H7 (cell line): ENCODE results near the gene IPO9. TPM values are rescaled to one million over a fixed set of nuclear protein-coding genes. Genes with fewer than 3 reads are reported as not detected.
A peak's percentile ranks its signal among the peaks of the same experiment; 100 is the strongest.

Experiments
- DNase-seq: peaks from one replicate; pipeline ENCODE4 v3.0.0; 2012
- H3K27me3 ChIP-seq: 2 replicates; pipeline ENCODE4 v1.6.0; 2011; ENCODE audit warnings: mild to moderate bottlenecking, low read length; ENCODE audit not compliant: control insufficient read depth, insufficient read depth
- H3K36me3 ChIP-seq: replicated peaks from 2 replicates; pipeline ENCODE4 v1.5.1; 2011; ENCODE audit warnings: low read length; ENCODE audit not compliant: control insufficient read depth, insufficient read depth
- H3K4me3 ChIP-seq: 2 replicates; pipeline ENCODE4 v1.5.1; 2011; ENCODE audit warnings: low read depth, mild to moderate bottlenecking, control low read depth, low read length, moderate library complexity; ENCODE audit not compliant: insufficient read depth
- total RNA-seq: library from RNA; depleted of rRNA; stranded (reverse); fragments of >200 nt; shearing (Covaris generic); gene quantifications from 2 replicates; pipeline ENCODE4 v1.2.3, GENCODE V29; 2014

The IPO9 gene
- total RNA-seq, 1 experiment from 2014 or later: 57.6 TPM

DNA sequence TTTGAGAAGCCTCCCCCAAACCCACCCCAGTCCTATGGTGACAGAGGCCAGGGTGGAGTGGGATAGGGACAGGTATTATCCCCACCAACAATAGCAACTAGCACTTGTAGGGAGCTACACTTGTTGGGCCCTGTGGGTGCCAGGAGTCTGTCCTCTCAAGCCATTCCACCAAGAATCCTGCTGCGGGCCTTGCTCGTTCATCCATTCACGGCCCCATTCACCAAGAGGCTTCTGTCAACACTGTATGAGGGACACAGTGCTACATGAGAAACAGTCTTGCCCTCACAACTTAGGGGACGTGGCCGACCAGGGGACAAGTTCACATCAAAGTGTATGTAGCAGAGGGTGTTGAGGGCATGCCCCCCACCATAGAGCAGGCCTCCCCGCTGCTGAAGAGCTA, 78.7 kb downstream of the IPO9 start:
- no peak for DNase-seq
- Histone ChIP-seq H3K27me3 (0 out of 2 replicates have a peak, but pooled peaks cover 2% of the 10 kb centered on the region), H3K36me3 (no peaks in the 10 kb centered on the region), H3K4me3 (no peak overlapping the region)

DNA sequence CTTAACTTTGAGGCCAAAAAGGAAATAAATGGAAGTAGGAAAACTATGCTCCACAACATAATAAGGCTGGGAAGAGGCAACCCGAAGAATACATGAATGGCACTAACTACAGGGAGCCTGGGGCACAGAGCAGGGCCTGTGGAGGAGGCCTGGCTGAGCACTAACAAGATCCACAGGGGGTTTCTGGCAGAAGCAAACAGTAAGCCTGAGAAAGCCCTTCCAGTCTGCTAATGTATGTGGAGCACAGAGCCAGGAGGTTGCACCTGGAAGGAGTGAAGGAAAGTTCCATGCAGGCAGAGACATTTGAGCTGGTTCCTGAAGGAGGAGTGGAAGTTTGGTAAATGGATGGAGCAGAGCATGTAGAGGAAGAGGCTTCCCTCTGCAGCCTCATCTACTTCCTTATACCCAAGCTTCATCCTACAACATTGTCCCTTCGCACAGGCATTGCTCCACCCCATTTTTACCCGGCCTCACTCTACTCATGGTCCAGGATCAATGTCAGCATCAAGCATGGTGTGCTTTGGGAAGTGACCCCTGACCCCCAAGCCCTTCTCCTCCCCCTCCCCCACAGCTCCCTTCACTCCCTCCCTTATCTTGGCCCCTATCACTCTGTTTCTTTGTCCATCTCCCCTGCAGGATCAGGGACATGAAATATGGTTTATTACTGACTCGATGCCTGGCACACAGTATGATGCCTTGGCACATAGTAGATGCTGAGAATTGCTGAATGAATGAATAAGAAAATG, 83.0 kb downstream of the IPO9 start:
- H3K36me3 ChIP-seq: no peaks in the 10 kb centered on the region
- peak; percentile 66 for DNase-seq
- 0 out of 2 replicates have a peak, but pooled peaks cover 2% of the 10 kb centered on the region for H3K27me3 ChIP-seq
- H3K4me3 ChIP-seq: no peak overlapping the region

DNA sequence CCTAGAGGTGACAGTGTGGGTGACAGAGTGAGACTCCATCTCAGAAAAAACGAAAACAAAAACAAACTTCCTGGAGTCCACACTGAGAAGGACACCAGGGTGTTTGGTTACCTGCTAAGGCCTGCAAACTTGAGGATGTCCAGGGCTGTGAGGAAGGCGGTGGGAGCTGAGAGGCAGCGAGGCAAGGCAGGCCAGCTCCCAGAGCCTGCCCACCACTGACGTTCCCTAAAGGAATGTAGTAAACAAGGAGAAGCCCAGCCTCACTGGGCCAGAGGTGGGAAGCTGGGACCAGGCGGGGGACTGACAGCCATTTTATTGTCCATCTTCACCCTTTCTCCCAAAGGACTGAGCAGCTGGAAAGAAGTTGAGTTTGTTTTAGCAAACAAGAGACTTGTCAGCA, 83.9 kb downstream of the IPO9 start:
- 0 out of 2 replicates have a peak, but pooled peaks cover 2% of the 10 kb centered on the region for H3K27me3 ChIP-seq
- DNase-seq: peak; percentile 32
- no peaks in the 10 kb centered on the region for H3K36me3 ChIP-seq
- no peak overlapping the region for H3K4me3 ChIP-seq

DNA sequence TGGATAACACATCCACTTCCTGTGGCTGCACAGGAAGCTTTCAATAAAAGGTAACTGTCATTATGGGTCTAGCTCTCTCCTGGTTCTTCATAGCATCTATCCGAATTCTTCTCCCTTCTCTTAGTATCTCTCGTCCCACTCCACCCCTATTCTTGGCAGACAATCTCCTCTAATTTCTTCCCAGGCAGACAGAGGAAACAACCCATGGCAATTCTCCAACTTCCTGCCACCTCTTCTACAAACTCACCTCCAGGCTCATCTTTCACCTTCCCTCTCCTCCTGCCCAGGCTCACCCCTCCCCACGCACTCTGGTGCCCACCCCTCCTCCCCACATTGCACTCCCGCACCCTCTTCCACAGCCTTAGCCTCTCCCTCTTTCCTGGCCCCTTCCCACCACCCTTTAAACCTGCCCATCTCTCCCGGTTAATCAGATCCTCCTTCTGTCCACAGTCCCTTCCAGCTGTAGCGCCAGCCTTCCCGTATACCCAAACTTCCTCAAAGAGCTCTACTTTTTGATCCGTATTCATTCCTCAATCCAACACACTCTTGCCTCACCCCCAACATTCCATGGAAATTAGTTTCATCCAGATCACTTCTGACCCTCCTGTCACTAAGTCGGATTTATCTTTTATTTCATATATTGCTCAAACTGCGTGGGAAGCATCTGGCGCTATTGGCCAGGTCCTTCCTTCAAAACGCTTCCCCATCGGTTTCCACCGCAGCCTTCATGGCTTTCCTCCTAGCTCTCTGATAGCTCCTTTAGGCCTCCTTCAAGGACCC, 85.7 kb downstream of the IPO9 start:
- peak; percentile 14 for DNase-seq
- no peak overlapping the region for H3K4me3 ChIP-seq
- H3K36me3 ChIP-seq: no peaks in the 10 kb centered on the region
- no peaks in the 10 kb centered on the region; the same call in 1 of the 2 replicates for H3K27me3 ChIP-seq

DNA sequence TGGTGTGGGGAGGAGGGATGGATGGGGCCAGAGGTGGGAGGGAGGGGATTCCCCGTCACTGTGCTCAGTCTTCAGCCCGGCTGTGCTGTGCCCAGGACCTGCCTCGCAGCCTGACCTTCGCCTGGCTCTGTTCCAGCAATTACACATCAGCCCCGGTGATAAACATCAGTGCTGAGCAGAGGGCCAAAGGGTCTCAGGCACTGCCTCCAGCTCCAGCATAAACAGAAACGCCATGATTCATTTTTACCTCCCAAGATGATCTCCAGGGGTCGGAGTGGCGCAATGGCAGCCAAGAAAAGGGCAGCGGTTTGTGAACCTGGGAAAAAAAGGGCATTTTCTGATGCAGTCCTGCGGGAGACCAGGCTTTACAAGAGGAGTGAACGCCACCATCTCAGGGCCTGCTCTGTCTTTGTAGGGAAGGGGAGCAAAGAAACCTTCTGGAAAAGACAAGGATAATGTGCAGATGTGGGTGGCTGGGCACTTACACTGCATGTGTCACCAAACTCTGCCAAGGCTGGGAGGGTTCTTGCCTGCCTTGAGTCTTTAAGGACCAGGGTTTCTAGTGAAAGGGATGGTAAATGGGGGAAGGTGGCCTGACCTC, 87.8 kb downstream of the IPO9 start:
- peak; percentile 23 for DNase-seq
- Histone ChIP-seq H3K27me3 (no peaks in the 10 kb centered on the region; the same call in 1 of the 2 replicates), H3K36me3 (no peaks in the 10 kb centered on the region), H3K4me3 (no peak overlapping the region)

DNA sequence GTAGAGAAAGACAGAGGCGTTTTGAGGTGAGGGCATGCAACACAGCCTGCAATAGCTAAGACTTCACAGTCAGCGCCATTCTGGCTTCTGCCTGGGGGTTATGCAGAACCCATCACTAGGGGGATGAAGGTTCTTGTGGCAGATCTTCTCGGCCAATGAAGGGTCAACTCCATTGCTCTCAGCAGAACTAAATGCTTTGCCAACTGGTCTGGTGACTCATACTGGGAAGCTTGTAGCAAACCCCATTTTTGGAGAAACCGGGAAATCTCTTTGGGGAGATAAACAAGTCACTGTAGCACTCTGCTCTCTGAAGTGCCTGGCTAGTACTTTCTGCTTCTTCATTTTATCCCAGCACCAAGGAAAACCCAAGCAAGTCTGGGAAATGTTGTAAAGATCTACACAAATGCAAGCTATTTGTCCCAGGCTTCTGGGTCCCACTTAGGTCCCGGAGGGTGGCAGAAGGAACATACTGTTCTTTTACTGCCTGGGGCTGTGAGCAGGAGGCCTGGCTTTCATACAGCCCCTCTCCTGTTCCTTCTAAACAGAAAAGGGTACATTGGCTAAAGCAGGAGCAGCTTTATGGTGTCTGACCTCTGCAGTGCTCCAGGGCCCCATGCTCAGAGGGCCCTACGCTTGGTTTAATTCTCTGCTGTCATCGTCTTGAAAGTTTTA, 88.5 kb downstream of the IPO9 start:
- Histone ChIP-seq H3K27me3 (no peaks in the 10 kb centered on the region; the same call in 1 of the 2 replicates), H3K36me3 (no peaks in the 10 kb centered on the region), H3K4me3 (no peak overlapping the region)
- peak; percentile 30 for DNase-seq

DNA sequence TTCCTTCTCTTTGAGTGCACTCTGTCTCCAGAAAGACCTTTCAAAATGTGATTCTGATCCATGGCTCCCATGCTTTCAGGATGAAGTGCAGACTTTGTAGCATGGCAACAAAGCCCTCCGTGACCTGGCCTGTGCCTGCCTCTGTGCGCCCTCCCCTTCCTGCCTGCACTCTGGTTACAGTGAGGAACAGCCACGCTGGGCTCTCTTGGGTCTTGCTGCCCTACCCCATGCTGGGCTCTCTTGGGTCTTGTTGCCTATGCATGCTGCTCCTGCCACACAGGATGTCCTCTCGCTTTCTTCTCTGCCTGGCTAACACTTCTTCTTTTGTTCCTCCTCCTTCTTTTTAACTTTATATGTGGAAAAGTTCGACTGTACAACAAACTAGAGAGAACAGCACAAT, 89.4 kb downstream of the IPO9 start:
- no peak for DNase-seq
- Histone ChIP-seq H3K4me3 (no peak overlapping the region), H3K36me3 (no peaks in the 10 kb centered on the region), H3K27me3 (no peaks in the 10 kb centered on the region; the same call in 1 of the 2 replicates)

DNA sequence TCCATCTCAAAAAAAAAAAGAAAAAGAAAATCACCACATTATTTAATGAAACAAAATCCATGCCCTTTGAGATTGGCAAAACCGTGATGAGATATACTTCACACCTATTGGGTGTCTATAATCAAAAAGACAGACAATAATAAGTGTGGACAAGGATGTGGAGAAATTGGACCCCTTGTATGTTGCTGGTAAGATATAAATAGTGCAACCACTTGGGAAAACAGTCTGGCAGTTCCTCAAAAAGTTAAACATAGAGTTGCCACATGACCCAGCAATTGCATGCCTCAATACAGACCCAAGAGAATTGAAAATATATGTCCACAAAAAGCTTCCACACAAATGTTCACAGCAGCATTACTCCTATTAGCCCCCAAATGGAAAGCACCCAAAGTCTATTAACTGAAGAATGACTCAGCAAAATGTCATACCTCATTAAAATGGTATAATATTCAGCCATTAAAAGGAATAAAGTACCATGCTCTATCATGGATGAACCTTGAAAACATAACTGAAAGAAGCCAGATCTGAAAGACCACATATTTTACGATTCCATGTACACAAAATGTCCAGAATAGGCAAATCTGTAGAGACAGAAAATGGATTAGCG, 93.1 kb downstream of the IPO9 start:
- no peaks in the 10 kb centered on the region for H3K36me3 ChIP-seq
- no peak overlapping the region for H3K4me3 ChIP-seq
- H3K27me3 ChIP-seq: no peaks in the 10 kb centered on the region; the same call in 1 of the 2 replicates
- no peak for DNase-seq

DNA sequence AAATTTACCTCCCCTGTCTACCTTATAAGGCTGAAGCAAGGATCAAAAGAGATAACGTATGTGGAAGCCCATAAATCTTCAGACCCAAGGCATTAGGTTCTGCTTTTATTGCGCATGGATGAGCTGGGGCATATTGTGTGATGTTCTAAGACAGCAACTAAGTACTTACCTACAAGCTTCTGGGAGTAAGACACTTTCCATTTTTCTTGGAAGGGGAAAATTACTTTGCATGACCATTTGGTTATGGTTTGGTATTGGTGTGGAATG, 96.3 kb downstream of the IPO9 start:
- Histone ChIP-seq H3K36me3 (no peaks in the 10 kb centered on the region), H3K27me3 (no peaks in the 10 kb centered on the region; the same call in 1 of the 2 replicates), H3K4me3 (no peak overlapping the region)
- no peak for DNase-seq

DNA sequence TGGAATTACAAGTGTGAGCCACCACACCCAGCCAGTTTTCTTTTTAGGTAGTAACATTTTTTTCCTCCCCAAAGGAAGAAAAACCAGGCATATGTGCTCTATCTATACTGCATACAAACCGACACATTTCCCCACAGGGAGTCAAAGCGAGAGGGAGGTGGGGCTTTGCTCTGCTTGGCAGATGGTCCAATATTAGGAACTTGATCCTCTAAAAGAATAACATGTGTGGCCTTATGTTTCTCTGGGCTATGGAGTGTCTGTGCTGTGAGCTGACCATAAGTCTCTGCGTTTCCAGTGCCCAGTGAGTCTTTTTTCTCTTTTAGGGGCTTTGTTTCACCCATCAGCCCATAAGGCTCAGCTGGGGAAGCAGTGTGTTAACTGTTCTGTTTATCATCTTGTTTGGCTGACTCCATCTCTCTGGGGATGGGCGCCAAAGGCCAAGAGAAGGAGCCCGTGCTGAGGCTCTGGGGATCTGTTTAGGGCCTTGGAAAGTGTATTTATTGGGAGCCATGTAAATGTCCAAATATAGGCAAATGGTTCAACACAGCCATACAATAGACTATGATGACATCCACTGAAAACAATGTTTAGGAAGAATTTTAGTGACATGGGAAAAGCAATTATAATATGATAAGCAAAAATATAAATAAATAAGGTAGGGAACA, 97.2 kb downstream of the IPO9 start:
- no peak for DNase-seq
- no peaks in the 10 kb centered on the region; the same call in 1 of the 2 replicates for H3K27me3 ChIP-seq
- no peak overlapping the region for H3K4me3 ChIP-seq
- H3K36me3 ChIP-seq: no peaks in the 10 kb centered on the region

DNA sequence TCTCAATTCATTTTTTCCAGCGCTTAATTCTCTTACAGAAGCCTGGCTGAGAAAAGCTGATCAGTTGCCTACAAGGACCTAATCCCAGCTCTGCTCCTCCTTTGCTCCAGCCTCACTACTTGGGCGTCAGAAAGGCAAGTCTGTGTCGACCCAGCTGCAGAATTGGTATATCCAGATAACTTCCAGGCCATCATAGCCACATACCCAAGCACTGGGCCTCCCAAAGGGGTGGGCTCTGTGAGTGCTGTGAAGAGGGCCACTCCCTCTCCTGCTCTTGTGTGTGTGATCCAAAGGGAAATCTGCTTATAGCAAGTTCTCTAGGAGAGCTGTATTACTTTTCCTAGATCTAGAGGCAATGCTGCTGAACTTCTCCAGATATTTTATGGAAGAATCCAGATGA, 99.3 kb downstream of the IPO9 start:
- DNase-seq: no peak
- Histone ChIP-seq H3K4me3 (no peak overlapping the region), H3K36me3 (no peaks in the 10 kb centered on the region), H3K27me3 (no peaks in the 10 kb centered on the region; the same call in 1 of the 2 replicates)

DNA sequence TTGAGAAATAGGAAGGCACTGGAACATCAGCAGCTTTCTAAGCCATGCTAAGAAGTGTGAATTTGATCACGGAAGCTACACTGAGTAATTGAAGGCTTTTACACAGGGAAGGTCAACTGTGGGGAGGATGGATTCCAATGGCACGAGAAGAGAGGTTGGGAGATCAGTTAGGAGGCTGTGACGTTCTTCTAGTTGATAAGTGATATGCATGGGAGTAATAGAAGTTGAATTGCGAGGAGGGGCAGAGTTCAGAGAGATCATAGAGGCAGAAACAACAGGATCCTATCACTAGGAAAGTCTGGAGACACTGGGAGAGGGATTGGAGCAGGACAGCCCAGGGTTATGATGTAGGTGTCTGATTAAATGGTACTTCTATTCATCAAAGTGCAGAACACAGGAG, 101.2 kb downstream of the IPO9 start:
- Histone ChIP-seq H3K36me3 (no peaks in the 10 kb centered on the region), H3K4me3 (no peak overlapping the region), H3K27me3 (no peaks in the 10 kb centered on the region; the same call in 1 of the 2 replicates)
- no peak for DNase-seq

DNA sequence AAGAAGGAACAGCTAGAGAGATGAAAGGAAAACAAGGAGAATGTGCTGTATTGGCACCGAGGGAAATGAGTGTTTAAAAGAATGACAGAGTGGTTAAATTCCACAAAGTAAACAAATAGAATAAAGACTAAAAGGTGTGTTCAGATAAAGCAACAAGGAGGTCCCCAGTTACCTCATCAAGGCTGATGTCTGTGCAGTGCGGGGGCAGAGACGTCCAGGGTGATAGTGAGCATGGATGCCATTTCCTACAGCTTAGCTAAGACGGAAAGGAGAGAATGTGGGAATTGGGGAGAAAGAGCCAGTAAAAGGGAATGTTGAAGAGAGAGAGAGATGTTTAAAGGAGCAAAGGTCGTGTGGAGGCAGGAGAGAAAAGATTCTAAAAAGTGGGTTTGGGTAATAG, 101.8 kb downstream of the IPO9 start:
- DNase-seq: no peak
- Histone ChIP-seq H3K27me3 (no peaks in the 10 kb centered on the region; the same call in 1 of the 2 replicates), H3K4me3 (no peak overlapping the region), H3K36me3 (no peaks in the 10 kb centered on the region)
